ENCODE measurements around the gene KRT79. TPM values are rescaled to one million over a fixed set of nuclear protein-coding genes. Genes with fewer than 3 reads are reported as not detected.

The KRT79 gene
- total and polyA plus RNA-seq, 9 of the 15 experiments (the other 6 are each of a cell fraction or from before 2014, with no cell fraction given) = 0.03 to 2.3 (median 0.23) TPM; not detected in 2

DNA sequence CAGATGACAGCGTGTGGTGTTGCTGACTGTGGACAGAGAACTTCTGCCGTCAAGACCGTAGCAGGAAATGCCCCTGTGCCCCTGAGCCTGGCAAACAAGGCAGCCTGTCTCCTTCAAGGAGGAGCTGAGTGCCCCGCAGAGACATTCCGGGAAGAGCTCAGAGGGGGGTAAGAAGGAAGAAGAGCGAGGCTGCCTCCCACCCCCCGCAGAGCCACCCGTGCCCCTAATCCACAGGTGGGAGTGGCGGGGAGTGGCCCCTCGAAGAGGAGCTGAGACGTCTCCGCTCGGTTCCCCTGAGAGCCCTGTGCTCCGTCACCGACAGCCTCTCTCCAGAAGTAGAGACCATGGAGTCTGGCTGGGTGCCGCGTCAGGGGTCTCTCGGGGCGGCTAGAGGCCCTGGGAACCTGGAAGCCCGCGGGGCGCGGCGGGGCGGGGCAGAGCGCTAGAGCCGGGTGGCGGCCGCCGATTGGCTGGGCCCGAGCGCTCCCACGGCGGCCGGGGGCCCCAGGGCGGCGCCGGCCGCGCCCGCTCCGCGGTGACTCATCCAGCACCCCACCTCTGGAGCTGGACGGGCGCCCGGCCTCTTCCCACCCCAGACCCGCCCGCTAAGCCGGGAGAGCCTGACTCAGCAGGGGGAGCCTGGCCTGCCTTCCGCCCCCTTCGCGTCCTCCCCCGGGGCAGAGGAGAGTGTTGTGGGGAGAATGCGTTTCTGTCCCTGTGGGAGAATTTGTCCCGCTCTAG, 39.9 kb upstream of the KRT79 start (continued):
- TF ChIP-seq, protein P1, sequence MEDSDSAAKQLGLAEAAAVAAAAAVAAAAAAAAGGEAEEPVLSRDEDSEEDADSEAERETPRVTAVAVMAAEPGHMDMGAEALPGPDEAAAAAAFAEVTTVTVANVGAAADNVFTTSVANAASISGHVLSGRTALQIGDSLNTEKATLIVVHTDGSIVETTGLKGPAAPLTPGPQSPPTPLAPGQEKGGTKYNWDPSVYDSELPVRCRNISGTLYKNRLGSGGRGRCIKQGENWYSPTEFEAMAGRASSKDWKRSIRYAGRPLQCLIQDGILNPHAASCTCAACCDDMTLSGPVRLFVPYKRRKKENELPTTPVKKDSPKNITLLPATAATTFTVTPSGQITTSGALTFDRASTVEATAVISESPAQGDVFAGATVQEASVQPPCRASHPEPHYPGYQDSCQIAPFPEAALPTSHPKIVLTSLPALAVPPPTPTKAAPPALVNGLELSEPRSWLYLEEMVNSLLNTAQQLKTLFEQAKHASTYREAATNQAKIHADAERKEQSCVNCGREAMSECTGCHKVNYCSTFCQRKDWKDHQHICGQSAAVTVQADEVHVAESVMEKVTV (CRISPR knock-in tag; IDR thresholded peaks at IDR 0.05) = no peak
- TF ChIP-seq, protein P2, sequence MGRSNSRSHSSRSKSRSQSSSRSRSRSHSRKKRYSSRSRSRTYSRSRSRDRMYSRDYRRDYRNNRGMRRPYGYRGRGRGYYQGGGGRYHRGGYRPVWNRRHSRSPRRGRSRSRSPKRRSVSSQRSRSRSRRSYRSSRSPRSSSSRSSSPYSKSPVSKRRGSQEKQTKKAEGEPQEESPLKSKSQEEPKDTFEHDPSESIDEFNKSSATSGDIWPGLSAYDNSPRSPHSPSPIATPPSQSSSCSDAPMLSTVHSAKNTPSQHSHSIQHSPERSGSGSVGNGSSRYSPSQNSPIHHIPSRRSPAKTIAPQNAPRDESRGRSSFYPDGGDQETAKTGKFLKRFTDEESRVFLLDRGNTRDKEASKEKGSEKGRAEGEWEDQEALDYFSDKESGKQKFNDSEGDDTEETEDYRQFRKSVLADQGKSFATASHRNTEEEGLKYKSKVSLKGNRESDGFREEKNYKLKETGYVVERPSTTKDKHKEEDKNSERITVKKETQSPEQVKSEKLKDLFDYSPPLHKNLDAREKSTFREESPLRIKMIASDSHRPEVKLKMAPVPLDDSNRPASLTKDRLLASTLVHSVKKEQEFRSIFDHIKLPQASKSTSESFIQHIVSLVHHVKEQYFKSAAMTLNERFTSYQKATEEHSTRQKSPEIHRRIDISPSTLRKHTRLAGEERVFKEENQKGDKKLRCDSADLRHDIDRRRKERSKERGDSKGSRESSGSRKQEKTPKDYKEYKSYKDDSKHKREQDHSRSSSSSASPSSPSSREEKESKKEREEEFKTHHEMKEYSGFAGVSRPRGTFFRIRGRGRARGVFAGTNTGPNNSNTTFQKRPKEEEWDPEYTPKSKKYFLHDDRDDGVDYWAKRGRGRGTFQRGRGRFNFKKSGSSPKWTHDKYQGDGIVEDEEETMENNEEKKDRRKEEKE (IDR thresholded peaks at IDR 0.05; ENCODE audit: borderline replicate concordance in 1 of 2, control insufficient read depth in 1 of 2, low read depth in 2 of 2, low read length in 1 of 2) = no peak
- TF ChIP-seq MXI1 (IDR thresholded peaks at IDR 0.05; ENCODE audit: low read depth, low read length) (no peak), ZBTB17 (CRISPR knock-in tag; IDR thresholded peaks at IDR 0.05) (0 out of 2 replicates have a peak, but pooled peaks have one; percentile 74), LCOR (CRISPR knock-in tag; IDR thresholded peaks at IDR 0.05) (no peak), PHTF2 (CRISPR knock-in tag; IDR thresholded peaks at IDR 0.05) (no peak), BACH1 (tag; IDR thresholded peaks at IDR 0.05) (no peak), FOXJ2 (tag; IDR thresholded peaks at IDR 0.05) (no peak), ZNF444 (CRISPR knock-in tag; IDR thresholded peaks at IDR 0.05) (no peak), KLF6 (CRISPR knock-in tag; IDR thresholded peaks at IDR 0.05; ENCODE audit: borderline replicate concordance) (peak; percentile 74; the same call in 1 of the 2 replicates), FOXM1 (IDR thresholded peaks at IDR 0.05; ENCODE audit: low read depth) (no peak), FOXM1 (CRISPR knock-in tag; IDR thresholded peaks at IDR 0.05; ENCODE audit: low read depth) (no peak), KLF16 (IDR thresholded peaks at IDR 0.05) (no peak), PTBP1 (IDR thresholded peaks at IDR 0.05; ENCODE audit: low read depth, low read length) (no peak), ZNF133 (CRISPR knock-in tag; IDR thresholded peaks at IDR 0.05) (no peak)
- TF ChIP-seq, protein P3, sequence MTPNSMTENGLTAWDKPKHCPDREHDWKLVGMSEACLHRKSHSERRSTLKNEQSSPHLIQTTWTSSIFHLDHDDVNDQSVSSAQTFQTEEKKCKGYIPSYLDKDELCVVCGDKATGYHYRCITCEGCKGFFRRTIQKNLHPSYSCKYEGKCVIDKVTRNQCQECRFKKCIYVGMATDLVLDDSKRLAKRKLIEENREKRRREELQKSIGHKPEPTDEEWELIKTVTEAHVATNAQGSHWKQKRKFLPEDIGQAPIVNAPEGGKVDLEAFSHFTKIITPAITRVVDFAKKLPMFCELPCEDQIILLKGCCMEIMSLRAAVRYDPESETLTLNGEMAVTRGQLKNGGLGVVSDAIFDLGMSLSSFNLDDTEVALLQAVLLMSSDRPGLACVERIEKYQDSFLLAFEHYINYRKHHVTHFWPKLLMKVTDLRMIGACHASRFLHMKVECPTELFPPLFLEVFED (CRISPR knock-in tag; conservative IDR thresholded peaks at IDR 0.05) = 0 out of 2 replicates have a peak, but pooled peaks have one; percentile 36
- TF ChIP-seq, protein P4, sequence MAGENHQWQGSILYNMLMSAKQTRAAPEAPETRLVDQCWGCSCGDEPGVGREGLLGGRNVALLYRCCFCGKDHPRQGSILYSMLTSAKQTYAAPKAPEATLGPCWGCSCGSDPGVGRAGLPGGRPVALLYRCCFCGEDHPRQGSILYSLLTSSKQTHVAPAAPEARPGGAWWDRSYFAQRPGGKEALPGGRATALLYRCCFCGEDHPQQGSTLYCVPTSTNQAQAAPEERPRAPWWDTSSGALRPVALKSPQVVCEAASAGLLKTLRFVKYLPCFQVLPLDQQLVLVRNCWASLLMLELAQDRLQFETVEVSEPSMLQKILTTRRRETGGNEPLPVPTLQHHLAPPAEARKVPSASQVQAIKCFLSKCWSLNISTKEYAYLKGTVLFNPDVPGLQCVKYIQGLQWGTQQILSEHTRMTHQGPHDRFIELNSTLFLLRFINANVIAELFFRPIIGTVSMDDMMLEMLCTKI (IDR thresholded peaks at IDR 0.05; ENCODE audit: partially characterized antibody) = no peak
- TF ChIP-seq, protein P5, sequence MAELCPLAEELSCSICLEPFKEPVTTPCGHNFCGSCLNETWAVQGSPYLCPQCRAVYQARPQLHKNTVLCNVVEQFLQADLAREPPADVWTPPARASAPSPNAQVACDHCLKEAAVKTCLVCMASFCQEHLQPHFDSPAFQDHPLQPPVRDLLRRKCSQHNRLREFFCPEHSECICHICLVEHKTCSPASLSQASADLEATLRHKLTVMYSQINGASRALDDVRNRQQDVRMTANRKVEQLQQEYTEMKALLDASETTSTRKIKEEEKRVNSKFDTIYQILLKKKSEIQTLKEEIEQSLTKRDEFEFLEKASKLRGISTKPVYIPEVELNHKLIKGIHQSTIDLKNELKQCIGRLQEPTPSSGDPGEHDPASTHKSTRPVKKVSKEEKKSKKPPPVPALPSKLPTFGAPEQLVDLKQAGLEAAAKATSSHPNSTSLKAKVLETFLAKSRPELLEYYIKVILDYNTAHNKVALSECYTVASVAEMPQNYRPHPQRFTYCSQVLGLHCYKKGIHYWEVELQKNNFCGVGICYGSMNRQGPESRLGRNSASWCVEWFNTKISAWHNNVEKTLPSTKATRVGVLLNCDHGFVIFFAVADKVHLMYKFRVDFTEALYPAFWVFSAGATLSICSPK (IDR thresholded peaks at IDR 0.05; ENCODE audit: borderline replicate concordance) = no peak

Measured in K562 (cell line).